HG02610 (cell line): ENCODE data around the gene GINS2.

ENCODE experiments used
- ATAC-seq: cut with Tn5 transposase; IDR thresholded peaks from one replicate; pipeline ENCODE4 v1.9.1; 2021; ENCODE audit warnings: mild to moderate bottlenecking, moderate library complexity; ENCODE audit not compliant: unreplicated experiment

The GINS2 gene

DNA sequence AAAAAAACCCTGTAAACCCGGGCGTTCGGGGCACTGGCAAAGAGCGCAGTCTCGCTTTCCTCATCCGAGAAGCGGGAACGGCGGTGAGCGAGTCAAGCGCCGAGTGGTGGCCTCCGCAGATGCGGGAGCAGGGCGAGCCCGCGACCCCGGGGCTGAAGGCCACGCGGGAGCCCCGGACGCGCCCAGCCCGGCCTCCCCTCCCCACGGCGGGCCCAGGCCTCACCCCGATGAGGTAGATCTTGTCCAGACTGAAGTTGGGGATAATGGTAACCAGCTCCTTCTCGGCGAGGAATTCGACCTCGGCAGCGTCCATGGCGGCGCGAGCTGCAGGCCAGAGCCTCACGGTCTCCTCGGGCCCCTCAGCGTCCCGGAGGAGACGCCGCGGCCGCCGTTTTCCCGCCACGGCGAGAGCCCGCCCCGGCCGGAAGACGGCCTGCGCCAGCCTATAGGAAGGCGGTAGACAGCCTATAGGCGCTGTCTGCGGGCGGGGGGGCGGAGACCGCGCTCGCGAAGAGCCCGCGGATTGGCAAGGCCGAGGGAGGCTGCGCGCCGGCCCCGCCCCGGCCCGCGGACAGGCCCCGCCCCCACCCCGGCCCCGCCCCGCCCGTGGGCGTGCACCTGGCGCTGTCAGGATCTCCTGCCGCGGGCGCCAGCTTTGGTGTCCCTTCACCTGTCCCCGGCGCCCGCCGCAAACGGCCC is at the start of gene GINS2:
Gene GINS2, minus strand, starts transcription at position 369 of the 699 bp plus-strand sequence. Its CDS starts 56 bp downstream, at position 313.
- ATAC-seq: peak; percentile 98

GRCh38 chr16:85736921-85737320 is 48.2 kb upstream of the GINS2 start:
- ATAC-seq: no peak

GRCh38 chr16:85735946-85736345 is 47.2 kb upstream of the GINS2 start:
- no peak for ATAC-seq

DNA sequence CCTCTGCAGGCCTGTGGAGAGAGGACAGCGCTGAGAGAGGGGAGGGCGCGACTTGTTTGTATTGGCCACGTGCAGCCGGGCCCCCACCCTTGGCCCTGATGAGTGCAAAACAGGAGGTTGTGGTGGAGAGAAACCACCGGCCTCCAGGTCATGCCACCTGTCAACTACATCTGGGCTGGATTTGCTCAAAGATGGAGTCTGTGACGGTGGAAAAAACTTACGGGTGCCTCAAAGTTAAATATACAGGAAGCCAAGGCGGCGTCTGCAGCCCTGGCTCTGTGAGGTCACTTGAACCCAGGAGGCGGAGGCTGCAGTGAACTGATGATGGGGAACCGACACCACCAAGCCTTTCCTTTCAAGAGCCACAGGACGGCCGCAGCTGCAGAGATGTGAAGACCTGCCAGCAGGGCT is 46.5 kb upstream of the GINS2 start:
- ATAC-seq: peak; percentile 56

GRCh38 chr16:85734311-85735017 is 45.7 kb upstream of the GINS2 start:
- ATAC-seq: no peak

DNA sequence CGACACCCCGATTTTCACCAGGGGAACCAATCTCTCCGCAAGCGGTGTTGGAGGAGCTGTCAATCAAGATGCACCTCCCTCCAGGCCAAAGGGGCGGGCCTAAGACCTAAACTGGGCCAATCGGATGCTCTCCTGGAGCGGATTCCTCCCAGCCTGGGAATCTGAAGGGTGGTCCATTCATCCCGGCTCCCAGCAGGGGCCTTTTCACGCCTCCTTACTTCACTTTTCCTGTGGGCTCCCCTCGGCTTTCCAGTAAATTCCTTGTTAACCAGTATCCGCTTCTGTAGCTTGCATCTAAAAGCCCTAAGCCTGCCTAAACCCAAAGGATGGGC is 45.1 kb upstream of the GINS2 start:
- ATAC-seq: no peak

GRCh38 chr16:85733155-85733838 is 44.5 kb upstream of the GINS2 start:
- ATAC-seq: no peak

- ATAC-seq: no peak
Observed at GRCh38 chr16:85731179-85731578, 42.4 kb upstream of the GINS2 start.

GRCh38 chr16:85730186-85730465 is 41.4 kb upstream of the GINS2 start:
- ATAC-seq: no peak

- ATAC-seq: no peak
Observed at GRCh38 chr16:85729452-85730185, 40.9 kb upstream of the GINS2 start.

- no peak for ATAC-seq
Observed at GRCh38 chr16:85728879-85729278, 40.1 kb upstream of the GINS2 start.

- no peak for ATAC-seq
Observed at GRCh38 chr16:85724936-85725335, 36.2 kb upstream of the GINS2 start.

- ATAC-seq: no peak
Observed at GRCh38 chr16:85724126-85724879, 35.5 kb upstream of the GINS2 start.

DNA sequence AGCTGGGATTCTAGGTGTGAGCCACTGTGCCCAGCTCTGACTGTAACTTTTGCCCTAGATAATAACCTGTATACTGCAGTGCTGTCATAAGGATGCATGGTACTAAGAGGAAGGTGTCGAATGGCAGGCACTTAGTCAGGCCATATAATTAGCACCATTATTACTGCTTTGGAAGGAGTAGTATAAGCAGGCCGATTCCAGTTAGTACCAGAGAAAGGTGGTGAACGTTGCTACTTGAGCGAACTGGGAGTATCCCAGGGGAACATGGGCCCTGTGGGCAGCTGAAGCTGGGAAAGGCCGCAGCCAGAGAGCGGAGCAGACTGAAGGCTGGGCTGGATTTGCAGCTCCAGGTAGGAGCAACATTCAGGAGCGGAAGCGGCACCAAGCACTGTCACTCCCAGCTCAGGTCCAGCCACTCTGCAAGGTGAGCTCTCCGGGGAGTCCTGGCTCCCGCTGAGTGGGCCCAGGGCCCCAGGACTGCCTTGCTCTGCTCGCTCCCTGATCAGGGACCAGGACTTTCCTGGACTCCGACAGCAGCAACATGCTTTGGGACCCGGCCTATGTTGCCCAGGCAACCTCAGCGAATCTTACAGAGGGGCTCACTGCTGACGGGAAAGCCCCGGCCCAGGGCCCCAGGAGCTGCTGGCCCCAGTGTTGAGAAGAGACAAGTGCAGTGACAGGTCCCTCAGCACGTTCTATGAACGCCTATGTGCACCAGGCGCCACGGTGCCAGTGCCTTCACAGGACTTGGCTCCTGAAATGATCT is 33.6 kb upstream of the GINS2 start:
- no peak for ATAC-seq

GRCh38 chr16:85720302-85720637 is 31.5 kb upstream of the GINS2 start:
- ATAC-seq: no peak

DNA sequence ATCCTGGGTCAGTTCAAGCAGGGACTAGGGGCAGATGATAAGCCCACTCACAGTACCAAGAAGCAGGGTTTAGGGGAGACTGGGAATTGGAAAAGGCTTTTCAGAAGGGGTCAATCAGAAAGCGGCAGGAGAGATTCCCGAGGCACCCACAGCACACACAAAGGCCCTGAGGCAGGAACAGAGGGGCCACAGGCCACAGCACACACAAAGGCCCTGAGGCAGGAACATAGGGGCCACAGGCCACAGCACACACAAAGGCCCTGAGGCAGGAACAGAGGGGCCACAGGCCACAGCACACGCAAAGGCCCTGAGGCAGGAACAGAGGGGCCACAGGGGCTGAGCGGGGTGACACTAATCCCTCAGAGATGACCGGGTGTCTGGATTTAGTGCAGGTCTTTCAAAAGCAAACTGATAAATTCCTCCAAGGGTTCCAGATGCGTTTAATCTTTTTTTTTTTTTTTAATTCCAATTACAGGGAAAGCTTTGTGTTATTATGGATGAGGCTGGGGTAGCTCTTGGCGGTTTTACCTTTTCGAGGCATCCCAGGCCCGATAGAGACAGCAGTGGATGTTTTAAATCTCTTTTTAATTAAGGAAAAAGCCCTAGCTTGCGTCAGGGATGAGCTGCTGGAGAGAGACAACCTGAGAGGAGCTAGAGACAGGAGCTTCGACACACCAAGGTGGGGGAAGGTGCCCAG is 31.0 kb upstream of the GINS2 start:
- no peak for ATAC-seq

- no peak for ATAC-seq
Observed at GRCh38 chr16:85718682-85719081, 29.9 kb upstream of the GINS2 start.

DNA sequence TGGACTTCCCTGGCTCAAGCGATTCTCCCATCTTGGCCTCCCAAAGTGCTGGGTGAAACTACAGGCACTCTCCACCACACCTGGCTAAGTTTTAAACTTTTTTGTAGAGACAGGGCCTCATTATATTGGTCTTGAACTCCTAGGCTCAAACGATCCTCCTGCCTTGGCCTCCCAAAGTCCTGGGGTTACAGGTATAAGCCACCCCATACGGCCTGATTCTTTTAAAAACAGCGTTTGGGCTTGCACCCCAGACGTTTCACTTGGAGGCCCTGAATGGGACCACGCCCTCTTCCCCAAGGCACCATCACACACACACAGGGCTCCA is 29.4 kb upstream of the GINS2 start:
- ATAC-seq: no peak

DNA sequence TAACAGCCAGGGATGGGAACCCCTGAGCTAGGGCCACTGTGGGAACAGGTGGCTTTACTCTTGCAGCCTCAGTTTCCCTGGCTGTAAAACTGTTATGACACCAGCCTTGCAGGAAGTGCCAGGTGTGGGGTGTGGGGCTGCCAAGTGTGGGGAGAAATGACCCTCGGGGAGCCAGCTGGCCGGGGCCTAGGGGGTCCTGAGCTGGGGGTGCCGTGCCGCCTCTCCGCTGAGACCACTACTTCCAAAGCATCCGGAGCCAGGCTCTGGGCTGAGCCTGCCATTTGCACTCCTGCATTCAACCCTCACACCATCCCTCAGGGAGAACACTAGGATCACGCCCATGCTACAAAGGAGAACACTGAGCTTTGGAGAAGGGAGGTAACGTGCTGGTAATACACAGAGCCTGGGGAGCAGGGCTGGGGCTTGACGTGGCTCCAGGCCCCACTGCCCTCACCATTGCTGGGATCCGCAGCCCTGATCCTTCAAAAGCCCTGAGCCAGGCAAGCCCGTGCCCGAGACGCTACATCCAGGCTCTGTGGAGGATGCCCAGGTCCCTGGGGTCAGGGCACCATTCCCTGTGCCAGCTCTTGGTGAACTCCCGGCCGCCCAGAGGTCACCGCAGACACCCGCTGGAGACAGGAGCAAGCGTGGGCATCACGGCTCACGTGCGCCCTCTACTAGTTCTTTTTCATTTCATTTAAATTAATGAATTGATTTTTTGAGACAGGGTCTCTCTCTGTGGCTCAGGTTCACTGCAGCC is 28.8 kb upstream of the GINS2 start:
- ATAC-seq: no peak
